HEK293 (cell line): Measurements from ENCODE around the gene C12orf57.

ENCODE experiments used
- BCL11A ChIP-seq: fragments of 450-650 bp; formaldehyde crosslinking; IDR thresholded peaks from 2 replicates; pipeline ENCODE4 v1.5.1; 2016; ENCODE audit warnings: low read depth, missing biosample characterization, missing genetic modification characterization
- BCL6B ChIP-seq: fragments of 450-650 bp; formaldehyde crosslinking; IDR thresholded peaks from 2 replicates; pipeline ENCODE4 v1.5.1; 2017; ENCODE audit warnings: missing biosample characterization, missing genetic modification characterization
- FEZF1 ChIP-seq: fragments of 450-650 bp; formaldehyde crosslinking; IDR thresholded peaks from 2 replicates; pipeline ENCODE4 v1.5.1; 2016; ENCODE audit warnings: missing biosample characterization, missing genetic modification characterization
- KLF16 ChIP-seq: fragments of 450-650 bp; formaldehyde crosslinking; IDR thresholded peaks from 2 replicates; pipeline ENCODE4 v1.5.1; 2017; ENCODE audit warnings: missing biosample characterization, missing genetic modification characterization
- KLF17 ChIP-seq: fragments of 450-650 bp; formaldehyde crosslinking; IDR thresholded peaks from 2 replicates; pipeline ENCODE4 v1.5.1; 2016; ENCODE audit warnings: missing biosample characterization, missing genetic modification characterization
- MYNN ChIP-seq: fragments of 450-650 bp; formaldehyde crosslinking; IDR thresholded peaks from 2 replicates; pipeline ENCODE4 v1.5.1; 2016; ENCODE audit warnings: missing biosample characterization, missing genetic modification characterization, borderline replicate concordance
- PRDM2 ChIP-seq: fragments of 450-650 bp; formaldehyde crosslinking; IDR thresholded peaks from 2 replicates; pipeline ENCODE4 v1.5.1; 2016; ENCODE audit warnings: missing biosample characterization, missing genetic modification characterization, borderline replicate concordance
- REPIN1 ChIP-seq: fragments of 450-650 bp; formaldehyde crosslinking; IDR thresholded peaks from 2 replicates; pipeline ENCODE4 v1.5.1; 2017; ENCODE audit warnings: missing biosample characterization, missing genetic modification characterization, low read depth
- SP3 ChIP-seq: fragments of 450-650 bp; formaldehyde crosslinking; IDR thresholded peaks from 2 replicates; pipeline ENCODE4 v1.5.1; 2016; ENCODE audit warnings: missing biosample characterization, missing genetic modification characterization
- TCF7L2 ChIP-seq: IDR thresholded peaks from 2 replicates; pipeline ENCODE4 v1.6.1; 2011; ENCODE audit warnings: low read depth, mild to moderate bottlenecking, inconsistent platforms, low read length, moderate library complexity, borderline replicate concordance
- ZFP3 ChIP-seq: fragments of 450-650 bp; formaldehyde crosslinking; IDR thresholded peaks from 2 replicates; pipeline ENCODE4 v1.5.1; 2016; ENCODE audit warnings: low read depth, missing biosample characterization, missing genetic modification characterization
- ZIC2 ChIP-seq: fragments of 450-650 bp; formaldehyde crosslinking; IDR thresholded peaks from 2 replicates; pipeline ENCODE4 v1.5.1; 2016; ENCODE audit warnings: missing biosample characterization, missing genetic modification characterization
- ZNF112 ChIP-seq: fragments of 450-650 bp; formaldehyde crosslinking; IDR thresholded peaks from 2 replicates; pipeline ENCODE4 v1.5.0; 2017; ENCODE audit warnings: missing biosample characterization, missing genetic modification characterization
- ZNF140 ChIP-seq: fragments of 450-650 bp; formaldehyde crosslinking; IDR thresholded peaks from 2 replicates; pipeline ENCODE4 v1.5.1; 2016; ENCODE audit warnings: missing biosample characterization, missing genetic modification characterization
- ZNF155 ChIP-seq: fragments of 450-650 bp; formaldehyde crosslinking; IDR thresholded peaks from 2 replicates; pipeline ENCODE4 v1.5.1; 2016; ENCODE audit warnings: missing biosample characterization, missing genetic modification characterization
- ZNF16 ChIP-seq: fragments of 450-650 bp; formaldehyde crosslinking; IDR thresholded peaks from 2 replicates; pipeline ENCODE4 v1.5.1; 2016; ENCODE audit warnings: low read depth, missing biosample characterization, missing genetic modification characterization
- ZNF18 ChIP-seq: fragments of 450-650 bp; formaldehyde crosslinking; IDR thresholded peaks from 2 replicates; pipeline ENCODE4 v1.5.1; 2016; ENCODE audit warnings: missing biosample characterization, missing genetic modification characterization
- ZNF23 ChIP-seq: fragments of 450-650 bp; formaldehyde crosslinking; IDR thresholded peaks from 2 replicates; pipeline ENCODE4 v1.5.1; 2016; ENCODE audit warnings: missing biosample characterization, missing genetic modification characterization, borderline replicate concordance
- ZNF292 ChIP-seq: fragments of 450-650 bp; formaldehyde crosslinking; IDR thresholded peaks from 2 replicates; pipeline ENCODE4 v1.5.1; 2016; ENCODE audit warnings: low read depth, missing biosample characterization, missing genetic modification characterization, borderline replicate concordance
- ZNF302 ChIP-seq: fragments of 450-650 bp; formaldehyde crosslinking; IDR thresholded peaks from 2 replicates; pipeline ENCODE4 v1.5.1; 2016; ENCODE audit warnings: missing biosample characterization, missing genetic modification characterization, low read depth
- ZNF341 ChIP-seq: fragments of 450-650 bp; formaldehyde crosslinking; IDR thresholded peaks from 2 replicates; pipeline ENCODE4; 2016; ENCODE audit warnings: low read depth, missing biosample characterization, missing genetic modification characterization
- ZNF426 ChIP-seq: fragments of 450-650 bp; formaldehyde crosslinking; IDR thresholded peaks from 2 replicates; pipeline ENCODE4 v1.5.1; 2017; ENCODE audit warnings: missing biosample characterization, missing genetic modification characterization, mild to moderate bottlenecking, inconsistent platforms, moderate library complexity
- ZNF488 ChIP-seq: fragments of 450-650 bp; formaldehyde crosslinking; IDR thresholded peaks from 2 replicates; pipeline ENCODE4 v1.5.1; 2016; ENCODE audit warnings: missing biosample characterization, missing genetic modification characterization
- ZNF521 ChIP-seq: fragments of 450-650 bp; formaldehyde crosslinking; IDR thresholded peaks from 2 replicates; pipeline ENCODE4 v1.5.1; 2017; ENCODE audit warnings: missing biosample characterization, mild to moderate bottlenecking, missing genetic modification characterization
- ZNF600 ChIP-seq: fragments of 450-650 bp; formaldehyde crosslinking; IDR thresholded peaks from 2 replicates; pipeline ENCODE4 v1.5.1; 2016; ENCODE audit warnings: missing biosample characterization, missing genetic modification characterization
- ZNF626 ChIP-seq: fragments of 450-650 bp; sonication (Bioruptor Pico); formaldehyde crosslinking; IDR thresholded peaks from 2 replicates; pipeline ENCODE4 v1.5.1; 2018; ENCODE audit warnings: missing biosample characterization, missing genetic modification characterization, inconsistent platforms
- ZNF639 ChIP-seq: fragments of 450-650 bp; formaldehyde crosslinking; IDR thresholded peaks from 2 replicates; pipeline ENCODE4 v1.5.1; 2016; ENCODE audit warnings: missing biosample characterization, missing genetic modification characterization
- ZNF670 ChIP-seq: fragments of 450-650 bp; formaldehyde crosslinking; IDR thresholded peaks from 2 replicates; pipeline ENCODE4 v1.5.1; 2016; ENCODE audit warnings: missing biosample characterization, missing genetic modification characterization, low read depth
- ZNF785 ChIP-seq: fragments of 450-650 bp; formaldehyde crosslinking; IDR thresholded peaks from 2 replicates; pipeline ENCODE4 v1.5.1; 2016; ENCODE audit warnings: missing biosample characterization, missing genetic modification characterization
- ZSCAN23 ChIP-seq: fragments of 450-650 bp; formaldehyde crosslinking; IDR thresholded peaks from 2 replicates; pipeline ENCODE4 v1.5.1; 2016; ENCODE audit warnings: missing biosample characterization, missing genetic modification characterization

C12orf57 gene

GRCh38 chr12:6961278-6961694, 17.5 kb downstream of the C12orf57 start (continued):
- no peak for TF ChIP-seq KLF16 (tag by site-specific recombination)
- TF ChIP-seq PRDM2 = 0 out of 2 replicates have a peak, but pooled peaks have one; percentile 57
- TF ChIP-seq TCF7L2 = no peak
- no peak for TF ChIP-seq ZSCAN23
- no peak for TF ChIP-seq ZNF23
- no peak for TF ChIP-seq ZNF16
- no peak for TF ChIP-seq ZNF302 (tag by site-specific recombination)
- TF ChIP-seq KLF17 (tag by site-specific recombination) = peak; percentile 43; the same call in 1 of the 2 replicates
- no peak for TF ChIP-seq ZNF341 (tag by site-specific recombination)
- TF ChIP-seq REPIN1 (tag by site-specific recombination) = no peak
- TF ChIP-seq BCL11A (tag by site-specific recombination) = peak; percentile 55; the same call in 1 of the 2 replicates
- TF ChIP-seq ZNF521 = no peak
- no peak for TF ChIP-seq SP3 (tag by site-specific recombination)
- TF ChIP-seq ZNF785 (tag by site-specific recombination) = no peak; the same call in 1 of the 2 replicates
- no peak for TF ChIP-seq ZNF155 (tag by site-specific recombination)
- TF ChIP-seq ZNF112 (tag by site-specific recombination) = no peak
- no peak for TF ChIP-seq ZNF18 (tag by site-specific recombination)
- TF ChIP-seq ZIC2 (tag by site-specific recombination) = no peak
- TF ChIP-seq ZNF140 (tag by site-specific recombination) = no peak
- TF ChIP-seq ZNF626 (tag by site-specific recombination) = no peak
- TF ChIP-seq ZNF488 (tag by site-specific recombination) = no peak
- TF ChIP-seq ZNF426 (tag by site-specific recombination) = no peak
- TF ChIP-seq FEZF1 (tag by site-specific recombination) = 0 out of 2 replicates have a peak, but pooled peaks have one; percentile 34
- TF ChIP-seq ZNF670 (tag by site-specific recombination) = no peak
- TF ChIP-seq BCL6B (tag by site-specific recombination) = no peak
- TF ChIP-seq ZNF292 (tag by site-specific recombination) = no peak
- TF ChIP-seq ZFP3 (tag by site-specific recombination) = no peak
- no peak for TF ChIP-seq MYNN
- no peak for TF ChIP-seq ZNF639 (tag by site-specific recombination)
- peak; percentile 81 for TF ChIP-seq ZNF600 (tag by site-specific recombination)
